HK-2 (cell line): ENCODE data around the gene LRRN2.
"Not testable (repeated sequence)": the region's sequence is repeated elsewhere in the genome, so short reads cannot be mapped to it uniquely, and the experiment has no call there.

Experiments
- DNase-seq: peaks from one replicate; pipeline ENCODE4 v3.0.0-alpha.2; 2018; ENCODE audit not compliant: unreplicated experiment

The LRRN2 gene

GRCh38 chr1:204630132-204630905, 55.2 kb downstream of the LRRN2 start:
- DNase-seq, result no peak

GRCh38 chr1:204629459-204629858, 56.1 kb downstream of the LRRN2 start:
- DNase-seq, result not testable (repeated sequence)

GRCh38 chr1:204628868-204629267, 56.7 kb downstream of the LRRN2 start:
- DNase-seq, result no peak

GRCh38 chr1:204627436-204627835, 58.1 kb downstream of the LRRN2 start:
- DNase-seq, result no peak

- no peak for DNase-seq
These were observed 59.2 kb downstream of the LRRN2 start for GRCh38 chr1:204626381-204626780.

GRCh38 chr1:204624631-204625216, 60.8 kb downstream of the LRRN2 start:
- no peak for DNase-seq

GRCh38 chr1:204623894-204624361, 61.6 kb downstream of the LRRN2 start:
- DNase-seq, result no peak

- DNase-seq, result peak; percentile 52
These were observed 62.1 kb downstream of the LRRN2 start for GRCh38 chr1:204623365-204623893.

GRCh38 chr1:204621996-204622395, 63.5 kb downstream of the LRRN2 start:
- no peak for DNase-seq

GRCh38 chr1:204621396-204621795, 64.1 kb downstream of the LRRN2 start:
- DNase-seq, result no peak

GRCh38 chr1:204619721-204620120, 65.8 kb downstream of the LRRN2 start:
- DNase-seq, result no peak

- no peak for DNase-seq
These were observed 67.3 kb downstream of the LRRN2 start for GRCh38 chr1:204618148-204618760.

GRCh38 chr1:204617256-204618147, 68.0 kb downstream of the LRRN2 start:
- DNase-seq, result no peak

GRCh38 chr1:204616641-204617040, 68.9 kb downstream of the LRRN2 start:
- DNase-seq, result no peak

GRCh38 chr1:204615881-204616280, 69.7 kb downstream of the LRRN2 start:
- no peak for DNase-seq

GRCh38 chr1:204613636-204614035, 71.9 kb downstream of the LRRN2 start:
- DNase-seq, result no peak

- no peak for DNase-seq
These were observed 73.2 kb downstream of the LRRN2 start for GRCh38 chr1:204612326-204612725.

- DNase-seq, result no peak
These were observed 74.5 kb downstream of the LRRN2 start for GRCh38 chr1:204611036-204611435.

- no peak for DNase-seq
These were observed 77.6 kb downstream of the LRRN2 start for GRCh38 chr1:204607910-204608309.

- DNase-seq, result no peak
These were observed 79.7 kb downstream of the LRRN2 start for GRCh38 chr1:204605791-204606190.

GRCh38 chr1:204602871-204603542, 82.5 kb downstream of the LRRN2 start:
- DNase-seq, result no peak
